OCI-LY3 (cell line): ENCODE measurements around the gene TAF3.

Experiments
- H2AFZ ChIP-seq: fragments of 200-600, 300-600 bp; shearing (Covaris generic); 2 replicates; pipeline ENCODE4 v1.6.0; 2014; ENCODE audit warnings: antibody characterized with exemption, low read depth, low read length
- H3K27ac ChIP-seq: fragments of 200-600, 300-600 bp; sonication (generic); 2 replicates; pipeline ENCODE4 v1.5.1; 2014; ENCODE audit warnings: mild to moderate bottlenecking, low read length, moderate library complexity, mixed read lengths
- H3K27me3 ChIP-seq: fragments of 200-600, 300-600 bp; sonication (generic); 2 replicates; pipeline ENCODE4 v1.6.1; 2014; ENCODE audit warnings: low read depth, low read length, mixed read lengths
- H3K36me3 ChIP-seq: fragments of 200-600, 300-600 bp; sonication (generic); replicated peaks from 2 replicates; pipeline ENCODE3; 2014; ENCODE audit warnings: low read depth, low read length, mixed read lengths
- H3K4me1 ChIP-seq: fragments of 300-600, 200-600 bp; sonication (generic); 2 replicates; pipeline ENCODE4 v1.6.1; 2014; ENCODE audit warnings: low read length, mixed read lengths
- H3K4me2 ChIP-seq: fragments of 200-600, 300-600 bp; sonication (generic); 2 replicates; pipeline ENCODE4 v1.6.1; 2014; ENCODE audit warnings: low read length, mixed read lengths
- H3K4me3 ChIP-seq: fragments of 300-600, 200-600 bp; sonication (generic); 2 replicates; pipeline ENCODE4 v1.5.1; 2014; ENCODE audit warnings: antibody characterized with exemption, mild to moderate bottlenecking, low read length, moderate library complexity
- H3K79me2 ChIP-seq: fragments of 300-600, 200-600 bp; shearing (Covaris generic); 2 replicates; pipeline ENCODE4 v1.6.1; 2014; ENCODE audit warnings: mild to moderate bottlenecking, low read length, mixed read lengths
- H3K9ac ChIP-seq: fragments of 300-600, 200-600 bp; shearing (Covaris generic); 2 replicates; pipeline ENCODE4 v1.6.0; 2014; ENCODE audit warnings: mild to moderate bottlenecking, low read length, moderate library complexity
- H3K9me3 ChIP-seq: fragments of 200-600, 300-600 bp; shearing (Covaris generic); 2 replicates; pipeline ENCODE4 v1.6.1; 2014; ENCODE audit warnings: low read length, mixed read lengths; ENCODE audit not compliant: insufficient read depth
- H4K20me1 ChIP-seq: fragments of 200-600, 300-600 bp; sonication (generic); 2 replicates; pipeline ENCODE4 v1.6.1; 2016; ENCODE audit warnings: low read length, mixed read lengths; ENCODE audit not compliant: insufficient read depth
- EZH2phosphoT487 ChIP-seq: fragments of 200-600 bp; shearing (Covaris generic); IDR thresholded peaks from 2 replicates; pipeline ENCODE4 v1.6.1; 2018; ENCODE audit warnings: antibody characterized with exemption, mixed run types, low read depth
- TF ChIP-seq, protein P1 (sequence below): fragments of 200-600, 300-600 bp; sonication (generic); IDR thresholded peaks from 2 replicates; pipeline ENCODE4 v1.5.1; 2014; ENCODE audit warnings: antibody characterized with exemption, low read length, low read depth

TAF3 gene

DNA sequence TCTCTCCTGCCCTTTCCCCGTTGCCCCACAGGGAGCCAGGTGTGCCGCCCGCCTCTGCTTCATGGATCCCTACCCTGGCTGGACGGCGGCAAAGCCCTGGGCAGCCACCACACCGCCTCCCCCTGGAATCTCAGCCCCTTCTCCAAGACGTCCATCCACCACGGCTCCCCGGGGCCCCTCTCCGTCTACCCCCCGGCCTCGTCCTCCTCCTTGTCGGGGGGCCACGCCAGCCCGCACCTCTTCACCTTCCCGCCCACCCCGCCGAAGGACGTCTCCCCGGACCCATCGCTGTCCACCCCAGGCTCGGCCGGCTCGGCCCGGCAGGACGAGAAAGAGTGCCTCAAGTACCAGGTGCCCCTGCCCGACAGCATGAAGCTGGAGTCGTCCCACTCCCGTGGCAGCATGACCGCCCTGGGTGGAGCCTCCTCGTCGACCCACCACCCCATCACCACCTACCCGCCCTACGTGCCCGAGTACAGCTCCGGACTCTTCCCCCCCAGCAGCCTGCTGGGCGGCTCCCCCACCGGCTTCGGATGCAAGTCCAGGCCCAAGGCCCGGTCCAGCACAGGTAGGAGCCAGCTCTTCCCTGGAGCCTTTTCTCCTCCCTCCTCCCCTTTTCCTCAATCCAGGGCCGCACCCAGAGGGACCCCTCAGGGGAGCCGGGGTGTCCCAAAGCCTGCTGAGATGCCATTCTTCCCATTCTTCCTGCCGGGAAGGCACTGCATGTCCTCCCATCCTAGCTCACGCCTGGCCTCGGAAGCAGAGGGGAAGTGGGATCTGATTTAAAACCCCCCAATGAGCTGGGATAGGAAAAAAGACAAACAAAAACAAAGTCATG lies 240.2 kb downstream of the TAF3 start:
- no peaks in the 10 kb centered on the region for H3K79me2 ChIP-seq
- TF ChIP-seq, protein P1, sequence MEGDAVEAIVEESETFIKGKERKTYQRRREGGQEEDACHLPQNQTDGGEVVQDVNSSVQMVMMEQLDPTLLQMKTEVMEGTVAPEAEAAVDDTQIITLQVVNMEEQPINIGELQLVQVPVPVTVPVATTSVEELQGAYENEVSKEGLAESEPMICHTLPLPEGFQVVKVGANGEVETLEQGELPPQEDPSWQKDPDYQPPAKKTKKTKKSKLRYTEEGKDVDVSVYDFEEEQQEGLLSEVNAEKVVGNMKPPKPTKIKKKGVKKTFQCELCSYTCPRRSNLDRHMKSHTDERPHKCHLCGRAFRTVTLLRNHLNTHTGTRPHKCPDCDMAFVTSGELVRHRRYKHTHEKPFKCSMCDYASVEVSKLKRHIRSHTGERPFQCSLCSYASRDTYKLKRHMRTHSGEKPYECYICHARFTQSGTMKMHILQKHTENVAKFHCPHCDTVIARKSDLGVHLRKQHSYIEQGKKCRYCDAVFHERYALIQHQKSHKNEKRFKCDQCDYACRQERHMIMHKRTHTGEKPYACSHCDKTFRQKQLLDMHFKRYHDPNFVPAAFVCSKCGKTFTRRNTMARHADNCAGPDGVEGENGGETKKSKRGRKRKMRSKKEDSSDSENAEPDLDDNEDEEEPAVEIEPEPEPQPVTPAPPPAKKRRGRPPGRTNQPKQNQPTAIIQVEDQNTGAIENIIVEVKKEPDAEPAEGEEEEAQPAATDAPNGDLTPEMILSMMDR = no peak
- no peak for TF ChIP-seq EZH2phosphoT487
- no peak overlapping the region for H3K27ac ChIP-seq
- H3K9ac ChIP-seq = no peak overlapping the region
- no peak overlapping the region for H3K4me2 ChIP-seq
- no peaks in the 10 kb centered on the region for H3K36me3 ChIP-seq
- peaks cover 30% of the 10 kb centered on the region for H3K4me1 ChIP-seq
- H3K27me3 ChIP-seq = 0 out of 2 replicates have a peak, but pooled peaks cover 1% of the 10 kb centered on the region
- no peak overlapping the region for H3K4me3 ChIP-seq
- no peaks in the 10 kb centered on the region for H4K20me1 ChIP-seq
- no peak overlapping the region for H2AFZ ChIP-seq
- no peaks in the 10 kb centered on the region for H3K9me3 ChIP-seq

DNA sequence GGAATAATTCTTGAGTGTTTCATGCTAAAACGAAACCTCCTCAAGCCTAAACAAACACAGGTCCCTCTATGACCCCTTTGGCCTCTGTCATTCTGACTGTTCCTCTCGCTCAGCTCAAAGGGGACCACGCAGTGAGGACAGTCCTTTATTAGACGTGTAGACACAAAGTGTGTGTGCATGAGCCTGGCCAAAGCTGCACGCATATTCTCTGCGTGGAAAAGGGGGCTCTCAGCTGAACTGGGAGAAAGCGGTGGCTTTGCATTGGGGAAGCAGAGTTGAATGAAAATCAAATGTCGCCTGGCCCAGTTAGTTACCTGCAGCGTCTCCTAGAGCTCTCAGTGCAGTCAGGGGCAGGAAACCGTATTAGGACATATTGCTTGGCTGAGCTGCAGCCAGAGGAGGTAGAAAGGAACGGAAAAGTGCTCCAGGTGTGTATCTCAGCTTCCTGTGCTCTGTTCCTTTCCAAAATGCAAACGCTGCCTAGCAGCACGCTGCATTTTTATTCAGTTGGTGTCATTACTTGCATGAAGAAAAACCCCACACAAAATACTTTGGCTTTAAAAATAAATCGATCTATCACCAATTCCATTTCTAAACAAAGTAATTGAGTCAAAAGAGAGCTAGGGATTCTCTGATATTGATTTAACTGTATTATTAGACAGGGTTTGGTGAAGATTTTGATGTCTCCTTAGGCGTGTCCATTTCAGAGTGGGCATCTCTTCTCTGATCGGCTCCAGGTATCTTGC lies 241.1 kb downstream of the TAF3 start:
- H3K36me3 ChIP-seq = no peaks in the 10 kb centered on the region
- no peak overlapping the region for H3K27ac ChIP-seq
- TF ChIP-seq, protein P1 = no peak
- no peak for TF ChIP-seq EZH2phosphoT487
- no peaks in the 10 kb centered on the region for H3K79me2 ChIP-seq
- H3K4me2 ChIP-seq = no peak overlapping the region
- no peaks in the 10 kb centered on the region for H3K9me3 ChIP-seq
- H3K4me3 ChIP-seq = no peak overlapping the region
- H3K4me1 ChIP-seq = peaks cover 30% of the 10 kb centered on the region
- H3K27me3 ChIP-seq = peaks cover 7% of the 10 kb centered on the region; the same call in 1 of the 2 replicates
- no peak overlapping the region for H2AFZ ChIP-seq
- H3K9ac ChIP-seq = no peak overlapping the region
- H4K20me1 ChIP-seq = no peaks in the 10 kb centered on the region

DNA sequence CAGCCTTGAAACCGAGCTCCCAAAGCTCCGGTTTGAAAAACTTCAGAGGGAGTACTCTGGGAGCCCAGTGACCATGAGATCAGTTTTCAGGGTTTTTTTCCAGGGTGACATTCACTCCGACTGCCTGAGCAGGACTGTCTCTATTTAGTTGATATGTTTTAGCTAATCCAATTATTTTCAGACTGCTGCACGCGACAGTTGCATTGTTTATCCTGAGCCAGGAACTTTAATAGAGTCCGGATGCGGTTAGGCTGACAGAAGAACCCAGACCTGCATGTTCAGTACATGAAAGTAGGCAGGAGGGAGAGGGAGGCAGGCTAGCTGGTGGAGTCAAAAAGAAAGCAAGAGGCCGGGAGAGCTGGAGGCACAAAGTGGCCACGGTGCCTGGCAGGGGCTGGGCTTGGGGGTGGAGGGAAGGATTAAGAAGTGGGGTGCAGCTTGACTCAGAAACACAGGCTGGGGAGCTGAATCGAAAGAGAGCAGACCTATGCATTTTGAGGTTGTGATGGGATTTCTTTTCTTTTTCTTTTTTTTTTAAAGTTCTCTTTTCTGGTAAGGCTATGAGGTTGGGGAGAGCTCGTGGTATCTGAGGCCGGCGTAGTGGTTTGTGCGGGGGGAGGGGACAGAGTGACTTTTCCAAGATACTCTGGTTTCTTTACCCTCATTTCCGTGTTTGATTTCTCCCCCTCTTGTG lies 241.9 kb downstream of the TAF3 start:
- H3K36me3 ChIP-seq = no peaks in the 10 kb centered on the region
- TF ChIP-seq, protein P1 = no peak
- TF ChIP-seq EZH2phosphoT487 = no peak
- no peaks in the 10 kb centered on the region for H3K9me3 ChIP-seq
- peak overlapping the region; percentile 35; the same call in 1 of the 2 replicates for H3K27ac ChIP-seq
- peaks cover 30% of the 10 kb centered on the region for H3K4me1 ChIP-seq
- H3K4me2 ChIP-seq = peak overlapping the region; percentile 85
- H3K4me3 ChIP-seq = peak overlapping the region; percentile 65
- no peaks in the 10 kb centered on the region for H4K20me1 ChIP-seq
- H3K79me2 ChIP-seq = no peaks in the 10 kb centered on the region
- H3K9ac ChIP-seq = peak overlapping the region; percentile 43
- peak overlapping the region; percentile 90 for H2AFZ ChIP-seq
- H3K27me3 ChIP-seq = peaks cover 13% of the 10 kb centered on the region; the same call in 1 of the 2 replicates
